ENCODE results near the gene LEMD3. TPM values are rescaled to one million over a fixed set of nuclear protein-coding genes. Genes with fewer than 3 reads are reported as not detected.
A peak's percentile ranks its signal among the peaks of the same experiment; 100 is the strongest.

The LEMD3 gene
- total RNA-seq, 1 donor from 2014 or later: 27.2 TPM

DNA sequence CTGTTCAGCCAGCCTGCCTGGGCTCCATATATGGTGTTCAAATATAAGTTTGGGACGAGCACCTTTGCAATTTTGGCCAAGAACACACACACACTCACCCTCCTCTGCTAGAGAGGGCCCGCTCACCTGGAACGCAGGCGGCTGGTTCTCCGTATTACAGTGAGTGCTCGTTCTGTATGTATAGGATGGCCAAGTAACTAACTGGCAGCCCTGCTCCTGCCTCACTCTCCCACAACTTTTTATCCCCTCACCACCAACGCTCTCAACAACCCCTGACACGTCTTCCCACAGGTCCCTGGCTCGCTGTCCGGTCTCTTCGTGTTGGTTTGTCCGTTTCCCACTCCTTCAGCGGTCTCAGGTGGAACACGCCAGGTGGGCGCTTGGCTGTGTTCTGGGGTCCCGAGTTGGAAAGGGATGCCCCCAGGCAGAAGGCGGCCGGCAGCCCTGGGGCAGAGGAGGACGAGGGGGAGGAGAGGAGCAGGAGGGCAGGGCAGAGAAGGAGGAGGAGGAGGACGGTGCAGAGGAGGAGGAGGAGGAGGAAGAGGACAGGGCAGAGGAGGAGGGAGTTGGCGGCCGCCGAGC, 108.7 kb downstream of the LEMD3 start:
- TF ChIP-seq, protein P1, sequence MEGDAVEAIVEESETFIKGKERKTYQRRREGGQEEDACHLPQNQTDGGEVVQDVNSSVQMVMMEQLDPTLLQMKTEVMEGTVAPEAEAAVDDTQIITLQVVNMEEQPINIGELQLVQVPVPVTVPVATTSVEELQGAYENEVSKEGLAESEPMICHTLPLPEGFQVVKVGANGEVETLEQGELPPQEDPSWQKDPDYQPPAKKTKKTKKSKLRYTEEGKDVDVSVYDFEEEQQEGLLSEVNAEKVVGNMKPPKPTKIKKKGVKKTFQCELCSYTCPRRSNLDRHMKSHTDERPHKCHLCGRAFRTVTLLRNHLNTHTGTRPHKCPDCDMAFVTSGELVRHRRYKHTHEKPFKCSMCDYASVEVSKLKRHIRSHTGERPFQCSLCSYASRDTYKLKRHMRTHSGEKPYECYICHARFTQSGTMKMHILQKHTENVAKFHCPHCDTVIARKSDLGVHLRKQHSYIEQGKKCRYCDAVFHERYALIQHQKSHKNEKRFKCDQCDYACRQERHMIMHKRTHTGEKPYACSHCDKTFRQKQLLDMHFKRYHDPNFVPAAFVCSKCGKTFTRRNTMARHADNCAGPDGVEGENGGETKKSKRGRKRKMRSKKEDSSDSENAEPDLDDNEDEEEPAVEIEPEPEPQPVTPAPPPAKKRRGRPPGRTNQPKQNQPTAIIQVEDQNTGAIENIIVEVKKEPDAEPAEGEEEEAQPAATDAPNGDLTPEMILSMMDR (IDR thresholded peaks at IDR 0.05): no peak
- peaks cover 41% of the 10 kb centered on the region for H3K4me1 Mint-ChIP-seq (ENCODE audit: unreplicated experiment)
- H3K27ac Mint-ChIP-seq (ENCODE audit: unreplicated experiment): peak overlapping the region; percentile 81
- no peaks in the 10 kb centered on the region for H3K9me3 Mint-ChIP-seq (ENCODE audit: unreplicated experiment)
- peak overlapping the region; percentile 79 for H3K4me3 Mint-ChIP-seq (ENCODE audit: unreplicated experiment)
- no peaks in the 10 kb centered on the region for H3K27me3 Mint-ChIP-seq (ENCODE audit: unreplicated experiment)
- DNase-seq (ENCODE audit: extremely low spot score, unreplicated experiment): no peak
- H3K36me3 Mint-ChIP-seq (ENCODE audit: unreplicated experiment): no peaks in the 10 kb centered on the region

DNA sequence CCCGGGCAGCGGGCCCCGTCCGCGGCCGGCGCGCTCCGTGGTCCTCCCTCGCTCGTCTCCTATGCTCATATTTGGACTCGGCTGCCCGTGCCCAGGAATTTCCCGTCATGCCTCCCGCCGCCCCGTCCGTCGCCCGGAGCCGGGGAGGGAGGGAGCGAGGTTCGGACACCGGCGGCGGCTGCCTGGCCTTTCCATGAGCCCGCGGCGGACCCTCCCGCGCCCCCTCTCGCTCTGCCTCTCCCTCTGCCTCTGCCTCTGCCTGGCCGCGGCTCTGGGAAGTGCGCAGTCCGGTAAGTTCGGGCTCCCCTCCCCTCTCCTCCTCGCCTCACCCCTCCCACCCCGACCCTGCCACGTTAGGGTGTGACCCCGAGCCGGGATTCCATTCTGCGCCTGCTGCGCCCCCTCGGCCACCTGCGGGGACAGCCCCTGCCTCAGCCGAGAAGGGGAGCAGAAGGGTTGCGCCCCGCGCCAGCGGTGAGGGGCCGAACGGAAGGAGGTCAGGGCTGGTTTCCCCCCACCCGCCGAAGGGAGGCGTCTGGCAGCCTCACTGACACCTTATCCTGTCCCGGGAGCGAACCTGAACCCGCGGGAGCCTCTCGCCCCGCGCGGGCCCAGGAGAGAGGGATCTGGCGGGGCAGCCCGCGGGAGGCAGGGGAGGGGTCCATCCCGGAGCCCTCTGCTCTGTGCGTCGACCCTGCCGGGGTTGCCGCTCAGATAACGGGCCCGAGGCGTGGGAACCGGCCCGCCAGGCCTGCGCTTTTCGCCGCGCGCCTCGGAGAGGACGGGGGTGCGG, 109.4 kb downstream of the LEMD3 start, which contains the start of gene MSRB3:
TSS of gene MSRB3 (plus strand) at position 108 of the 793 bp plus-strand sequence. CDS start 29,897 bp downstream, outside the sequence.
- no peaks in the 10 kb centered on the region for H3K9me3 Mint-ChIP-seq (ENCODE audit: unreplicated experiment)
- H3K36me3 Mint-ChIP-seq (ENCODE audit: unreplicated experiment): no peaks in the 10 kb centered on the region
- TF ChIP-seq, protein P1 (IDR thresholded peaks at IDR 0.05): peak; percentile 32
- peaks cover 42% of the 10 kb centered on the region for H3K4me1 Mint-ChIP-seq (ENCODE audit: unreplicated experiment)
- H3K27me3 Mint-ChIP-seq (ENCODE audit: unreplicated experiment): no peaks in the 10 kb centered on the region
- DNase-seq (ENCODE audit: extremely low spot score, unreplicated experiment): peak; percentile 92
- peak within 1 kb of the TSS; percentile 82 for H3K27ac Mint-ChIP-seq (ENCODE audit: unreplicated experiment)
- peak within 1 kb of the TSS; percentile 79 for H3K4me3 Mint-ChIP-seq (ENCODE audit: unreplicated experiment)

- peaks cover 42% of the 10 kb centered on the region for H3K4me1 Mint-ChIP-seq (ENCODE audit: unreplicated experiment)
- no peaks in the 10 kb centered on the region for H3K36me3 Mint-ChIP-seq (ENCODE audit: unreplicated experiment)
- H3K9me3 Mint-ChIP-seq (ENCODE audit: unreplicated experiment): no peaks in the 10 kb centered on the region
- H3K27ac Mint-ChIP-seq (ENCODE audit: unreplicated experiment): peak overlapping the region; percentile 82
- H3K4me3 Mint-ChIP-seq (ENCODE audit: unreplicated experiment): peak overlapping the region; percentile 78
- TF ChIP-seq, protein P1 (IDR thresholded peaks at IDR 0.05): no peak
- no peak for DNase-seq (ENCODE audit: extremely low spot score, unreplicated experiment)
- H3K27me3 Mint-ChIP-seq (ENCODE audit: unreplicated experiment): no peaks in the 10 kb centered on the region
Observed at GRCh38 chr12:65279369-65280112, 110.2 kb downstream of the LEMD3 start.

DNA sequence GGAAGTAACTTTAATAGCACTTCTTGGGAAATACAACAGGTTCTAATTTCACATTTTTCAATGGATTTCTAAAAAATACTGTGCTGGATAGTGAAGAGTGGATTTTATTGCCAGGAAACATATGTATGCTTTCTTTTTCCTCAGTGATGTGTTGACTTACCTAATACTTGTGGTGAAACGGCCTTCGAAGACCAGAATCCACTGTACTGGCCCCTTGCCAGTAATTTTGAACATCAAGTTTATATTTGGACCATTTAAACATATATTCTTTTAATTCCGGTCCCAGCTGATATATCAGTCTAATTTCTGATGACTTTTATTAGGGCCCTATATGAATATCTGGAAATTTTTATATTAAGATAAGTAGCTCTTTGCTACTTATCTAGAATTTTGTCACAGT, 110.9 kb downstream of the LEMD3 start:
- peak overlapping the region; percentile 82 for H3K27ac Mint-ChIP-seq (ENCODE audit: unreplicated experiment)
- no peaks in the 10 kb centered on the region for H3K27me3 Mint-ChIP-seq (ENCODE audit: unreplicated experiment)
- peak overlapping the region; percentile 78 for H3K4me3 Mint-ChIP-seq (ENCODE audit: unreplicated experiment)
- no peak for DNase-seq (ENCODE audit: extremely low spot score, unreplicated experiment)
- H3K36me3 Mint-ChIP-seq (ENCODE audit: unreplicated experiment): no peaks in the 10 kb centered on the region
- TF ChIP-seq, protein P1 (IDR thresholded peaks at IDR 0.05): no peak
- H3K4me1 Mint-ChIP-seq (ENCODE audit: unreplicated experiment): peaks cover 43% of the 10 kb centered on the region
- no peaks in the 10 kb centered on the region for H3K9me3 Mint-ChIP-seq (ENCODE audit: unreplicated experiment)
